OCI-LY1 (cell line): ENCODE measurements around the gene PTGFRN.

Experiments used
- EZH2 ChIP-seq: fragments of 200-600 bp; sonication (generic), shearing (Covaris generic); IDR thresholded peaks from 2 replicates; pipeline ENCODE4 v1.8.0; 2017; ENCODE audit warnings: borderline replicate concordance, mixed run types, mild to moderate bottlenecking, antibody characterized with exemption, low read length, moderate library complexity, mixed read lengths
- TF ChIP-seq, protein P1 (sequence below): fragments of 200-600 bp; sonication (generic), shearing (Covaris generic); IDR thresholded peaks from 2 replicates; pipeline ENCODE4 v1.5.1; 2017; ENCODE audit warnings: mild to moderate bottlenecking, antibody characterized with exemption, low read length, moderate library complexity, mixed read lengths

- no peak for TF ChIP-seq EZH2
- TF ChIP-seq, protein P1, sequence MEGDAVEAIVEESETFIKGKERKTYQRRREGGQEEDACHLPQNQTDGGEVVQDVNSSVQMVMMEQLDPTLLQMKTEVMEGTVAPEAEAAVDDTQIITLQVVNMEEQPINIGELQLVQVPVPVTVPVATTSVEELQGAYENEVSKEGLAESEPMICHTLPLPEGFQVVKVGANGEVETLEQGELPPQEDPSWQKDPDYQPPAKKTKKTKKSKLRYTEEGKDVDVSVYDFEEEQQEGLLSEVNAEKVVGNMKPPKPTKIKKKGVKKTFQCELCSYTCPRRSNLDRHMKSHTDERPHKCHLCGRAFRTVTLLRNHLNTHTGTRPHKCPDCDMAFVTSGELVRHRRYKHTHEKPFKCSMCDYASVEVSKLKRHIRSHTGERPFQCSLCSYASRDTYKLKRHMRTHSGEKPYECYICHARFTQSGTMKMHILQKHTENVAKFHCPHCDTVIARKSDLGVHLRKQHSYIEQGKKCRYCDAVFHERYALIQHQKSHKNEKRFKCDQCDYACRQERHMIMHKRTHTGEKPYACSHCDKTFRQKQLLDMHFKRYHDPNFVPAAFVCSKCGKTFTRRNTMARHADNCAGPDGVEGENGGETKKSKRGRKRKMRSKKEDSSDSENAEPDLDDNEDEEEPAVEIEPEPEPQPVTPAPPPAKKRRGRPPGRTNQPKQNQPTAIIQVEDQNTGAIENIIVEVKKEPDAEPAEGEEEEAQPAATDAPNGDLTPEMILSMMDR = no peak
These were observed 11.7 kb downstream of the PTGFRN start for GRCh38 chr1:116921301-116921885.
